ENCODE results near the gene CILP2.
A peak's percentile ranks its signal among the peaks of the same experiment; 100 is the strongest.

CILP2 gene

GRCh38 chr19:19506592-19506991 lies 31.5 kb upstream of the CILP2 start:
- DNase-seq = no peak

DNA sequence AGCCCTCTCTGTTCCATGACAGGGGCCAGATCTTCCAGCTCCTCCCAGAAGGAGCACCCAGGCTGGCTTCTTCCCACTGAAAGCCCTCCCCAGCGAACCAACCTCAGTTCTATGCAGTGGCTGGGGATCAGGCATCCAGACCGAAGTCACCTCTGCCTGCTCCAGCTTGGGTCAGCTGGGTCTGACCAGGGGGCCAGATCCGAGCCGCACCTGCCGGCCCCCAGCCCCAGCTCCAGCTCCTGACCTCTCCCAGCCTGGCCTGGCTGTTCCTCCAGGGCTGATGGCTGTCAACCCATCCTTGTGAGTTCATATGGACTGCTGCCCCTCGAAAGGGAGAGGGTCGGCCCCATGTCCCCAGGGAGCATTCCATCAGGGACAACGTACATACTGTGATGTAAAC lies 30.7 kb upstream of the CILP2 start:
- no peak for DNase-seq

DNA sequence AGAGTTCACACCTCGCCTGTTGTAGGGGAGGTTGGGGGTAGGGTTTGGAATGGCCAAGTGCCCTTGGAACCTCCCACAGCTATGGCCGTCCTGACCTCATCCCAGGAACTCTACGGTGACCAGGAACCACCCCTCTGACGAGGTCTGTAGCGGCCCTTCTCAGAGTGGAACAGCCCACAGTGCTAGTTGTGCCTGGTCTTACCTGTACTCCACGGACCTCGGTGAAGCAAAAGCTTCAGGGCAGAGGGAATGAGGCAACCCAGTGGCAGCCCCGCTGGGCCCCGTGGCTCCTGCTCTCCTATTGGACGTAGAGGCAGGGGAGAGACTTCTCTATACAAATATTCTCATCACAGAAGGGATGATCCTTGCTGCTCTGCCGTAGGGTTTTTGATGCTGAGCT lies 29.8 kb upstream of the CILP2 start:
- no peak for DNase-seq

DNA sequence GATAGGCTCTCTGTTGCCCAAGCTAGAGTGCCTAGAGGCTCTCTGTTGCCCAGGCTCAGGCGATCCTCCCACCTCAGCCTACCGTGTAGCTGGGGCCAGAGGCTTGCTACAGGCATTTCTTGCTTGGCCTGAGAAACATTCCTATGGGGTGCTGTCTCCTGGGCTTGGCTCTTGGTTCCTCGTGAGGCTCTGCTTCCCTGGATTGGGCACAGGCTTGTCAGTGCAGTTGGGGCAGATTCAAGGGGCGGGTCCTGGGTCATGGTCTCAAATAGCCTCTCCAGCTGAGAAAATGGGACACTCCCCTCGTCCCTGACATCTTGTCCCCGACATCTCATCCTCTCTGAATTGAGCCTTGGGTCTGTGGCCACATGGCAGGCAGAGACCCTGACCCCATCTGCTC lies 27.6 kb upstream of the CILP2 start:
- no peak for DNase-seq

- DNase-seq = no peak
These were observed 24.4 kb upstream of the CILP2 start for GRCh38 chr19:19513682-19514081.

GRCh38 chr19:19514215-19514657 lies 23.8 kb upstream of the CILP2 start:
- DNase-seq = no peak

- no peak for DNase-seq
These were observed 23.0 kb upstream of the CILP2 start, which contains the start of gene TSSK6 for GRCh38 chr19:19514881-19515641. TSSK6 (minus strand) TSS chr19:19515548; CDS start chr19:19515427, 121 bp downstream.

DNA sequence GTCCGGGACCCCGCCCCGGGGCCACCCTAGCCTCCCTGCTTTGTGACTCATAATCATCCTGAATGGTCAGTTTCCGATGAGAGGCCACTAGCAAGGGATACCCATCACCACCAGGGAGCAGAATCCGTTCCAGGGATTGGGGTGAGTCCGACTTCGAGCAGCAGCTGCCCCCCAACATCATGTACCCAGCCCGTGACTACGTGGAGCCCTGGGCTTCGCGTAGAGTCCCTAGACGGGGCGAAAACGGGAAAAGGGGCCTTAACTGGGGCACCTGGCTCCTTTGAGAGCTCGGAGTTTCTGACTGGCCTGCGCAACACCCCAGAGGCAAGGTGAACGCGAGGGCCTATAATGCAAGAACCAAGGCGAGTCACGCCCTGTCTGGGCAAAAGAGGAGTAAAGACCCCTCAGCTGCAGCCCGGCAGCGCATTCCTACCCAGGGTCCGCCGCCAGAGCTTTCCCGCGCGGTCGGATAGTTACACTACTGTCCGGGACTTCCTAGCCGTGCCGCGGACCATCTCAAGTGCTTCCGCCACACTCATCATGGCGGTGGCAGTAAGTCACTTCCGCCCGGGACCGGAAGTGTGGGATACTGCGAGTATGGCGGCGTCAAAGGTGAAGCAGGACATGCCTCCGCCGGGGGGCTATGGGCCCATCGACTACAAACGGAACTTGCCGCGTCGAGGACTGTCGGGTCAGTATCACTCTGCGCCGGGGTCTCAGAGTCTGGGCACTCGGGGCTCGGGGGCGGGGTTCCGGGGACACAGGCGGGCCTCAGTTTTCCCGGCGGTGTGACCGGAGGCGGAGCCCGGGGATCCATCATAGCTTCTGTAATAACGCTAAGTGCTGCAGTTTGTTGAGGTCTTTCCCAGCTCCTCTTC lies 22.2 kb upstream of the CILP2 start, which contains the start of gene NDUFA13:
Gene NDUFA13 (plus strand): TSS at position 584 of the 878 bp plus-strand sequence. CDS start 14 bp downstream, at position 598.
- peak; percentile 27 for DNase-seq

GRCh38 chr19:19517235-19517619 lies 20.8 kb upstream of the CILP2 start:
- no peak for DNase-seq

GRCh38 chr19:19520989-19521388 lies 17.1 kb upstream of the CILP2 start:
- DNase-seq = no peak

DNA sequence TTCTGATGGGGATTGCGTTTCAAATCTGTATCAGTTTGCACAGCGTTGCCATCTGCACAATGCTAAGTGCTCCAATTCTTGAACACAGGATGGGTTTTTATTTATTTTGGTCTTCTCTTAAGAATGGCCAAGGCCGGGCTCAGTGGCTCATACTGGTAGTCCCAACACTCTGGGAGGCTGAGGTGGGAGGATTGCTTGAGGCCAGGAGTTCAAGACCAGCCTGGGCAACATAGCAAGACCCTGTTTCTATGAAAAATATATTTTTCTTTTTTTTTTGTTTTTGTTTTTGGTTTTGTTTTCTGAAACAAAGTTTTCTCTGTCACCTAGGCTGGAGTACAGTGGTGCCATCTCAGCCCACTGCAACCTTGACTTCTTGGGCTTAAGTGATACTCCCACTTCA lies 14.9 kb upstream of the CILP2 start:
- no peak for DNase-seq

DNA sequence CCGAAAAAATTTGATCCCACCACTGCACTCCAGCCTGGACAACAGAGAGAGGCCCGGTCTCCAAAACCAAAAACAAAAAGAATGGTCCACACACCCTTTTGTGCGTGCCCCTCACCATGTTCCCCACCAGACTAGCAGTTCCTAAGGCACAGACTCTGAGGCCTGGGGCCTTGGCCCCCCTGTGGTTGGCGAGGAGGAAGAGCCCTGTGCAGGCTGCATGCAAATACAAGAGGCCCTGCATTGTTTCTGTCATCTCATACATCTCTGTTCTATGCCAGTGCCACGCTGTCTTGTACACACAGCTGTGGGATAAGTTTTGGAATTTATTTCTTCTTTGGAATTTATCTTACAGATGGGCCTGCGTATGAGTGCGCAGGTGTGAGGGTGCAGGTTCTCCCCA lies 14.0 kb upstream of the CILP2 start:
- DNase-seq = peak; percentile 8

DNA sequence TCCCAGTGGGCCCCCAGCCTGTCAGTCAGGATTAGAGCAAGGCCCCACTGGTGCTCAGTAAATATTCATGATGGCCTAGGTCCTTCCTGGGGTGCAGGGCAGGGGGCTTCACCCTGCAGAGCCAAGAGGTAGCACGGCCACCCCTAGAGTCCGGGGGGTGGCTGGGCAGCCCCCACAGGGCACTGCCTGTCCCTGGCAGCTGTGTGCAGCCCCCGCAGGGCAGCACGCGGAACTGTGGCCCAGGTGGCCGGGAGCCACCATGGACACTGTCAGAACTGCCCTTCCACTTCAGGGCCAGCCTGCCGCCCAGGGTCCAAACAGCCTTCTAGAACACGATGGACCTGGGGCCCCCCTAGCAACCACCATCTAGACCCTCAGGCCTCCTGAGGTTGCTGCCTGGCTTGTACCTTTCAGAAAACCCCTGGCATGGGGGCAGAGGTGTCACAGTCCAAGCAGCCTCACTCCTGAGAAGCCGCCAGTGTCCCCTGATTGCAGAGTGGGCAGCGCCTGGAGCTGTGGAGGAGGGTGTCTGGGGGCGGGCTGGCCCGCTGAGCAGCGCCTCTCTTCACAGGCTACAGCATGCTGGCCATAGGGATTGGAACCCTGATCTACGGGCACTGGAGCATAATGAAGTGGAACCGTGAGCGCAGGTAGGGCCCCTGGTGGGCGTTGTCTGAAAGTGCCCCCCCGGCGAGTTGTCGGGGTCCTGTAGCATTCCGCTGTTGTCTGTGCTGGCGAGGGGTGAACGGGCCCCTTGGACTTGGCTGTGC lies 12.3 kb upstream of the CILP2 start:
- DNase-seq = no peak

DNA sequence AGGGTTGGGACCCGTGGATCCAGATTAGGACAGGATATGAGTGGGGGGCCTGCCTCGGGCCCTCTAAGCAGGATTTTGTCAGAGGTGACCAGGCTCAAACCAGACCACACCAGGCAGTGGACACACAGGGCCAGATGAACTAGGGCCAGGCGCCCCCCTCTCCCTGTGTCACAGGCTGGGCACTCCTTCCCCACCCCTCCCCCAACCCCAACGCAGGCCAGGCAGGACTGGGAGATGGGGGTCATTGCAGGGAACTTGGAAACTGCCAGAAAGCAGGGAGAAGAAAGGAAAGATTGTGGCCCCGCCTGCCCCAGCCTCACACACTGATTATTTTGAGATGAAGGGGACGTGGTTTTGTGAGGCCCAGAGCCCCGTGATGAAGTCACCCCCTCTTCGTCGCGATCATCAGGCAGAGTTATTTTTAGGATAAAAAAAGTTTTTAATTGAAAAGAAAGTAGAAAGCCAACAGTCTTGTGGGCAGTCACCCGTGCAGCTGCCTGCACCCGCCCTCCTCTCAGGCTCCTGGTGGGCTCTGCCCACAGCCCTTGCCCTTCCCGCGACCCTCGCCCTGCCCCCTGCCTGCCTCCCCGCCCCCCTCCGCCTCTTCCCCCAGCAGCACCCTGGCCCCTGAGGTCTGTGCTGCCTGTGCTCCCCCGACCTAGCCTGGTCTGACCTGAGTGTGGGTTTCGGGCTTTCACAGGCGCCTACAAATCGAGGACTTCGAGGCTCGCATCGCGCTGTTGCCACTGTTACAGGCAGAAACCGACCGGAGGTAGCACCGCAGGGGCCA lies 11.3 kb upstream of the CILP2 start:
- no peak for DNase-seq

DNA sequence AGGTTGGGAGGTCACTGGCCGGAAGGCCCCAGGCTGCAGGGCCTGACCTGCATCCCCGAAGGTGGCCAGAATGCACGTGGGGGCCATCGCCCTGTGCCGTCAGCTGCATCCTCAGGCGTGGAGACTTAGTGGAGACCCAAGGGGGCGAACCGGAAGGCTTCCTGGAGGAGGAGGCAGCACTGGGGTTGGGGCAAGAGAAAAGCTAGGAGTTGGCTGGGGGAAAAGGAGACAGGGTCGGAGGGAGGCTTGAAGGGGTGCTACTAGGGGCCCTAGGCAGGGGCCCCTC lies 10.8 kb upstream of the CILP2 start:
- DNase-seq = no peak

DNA sequence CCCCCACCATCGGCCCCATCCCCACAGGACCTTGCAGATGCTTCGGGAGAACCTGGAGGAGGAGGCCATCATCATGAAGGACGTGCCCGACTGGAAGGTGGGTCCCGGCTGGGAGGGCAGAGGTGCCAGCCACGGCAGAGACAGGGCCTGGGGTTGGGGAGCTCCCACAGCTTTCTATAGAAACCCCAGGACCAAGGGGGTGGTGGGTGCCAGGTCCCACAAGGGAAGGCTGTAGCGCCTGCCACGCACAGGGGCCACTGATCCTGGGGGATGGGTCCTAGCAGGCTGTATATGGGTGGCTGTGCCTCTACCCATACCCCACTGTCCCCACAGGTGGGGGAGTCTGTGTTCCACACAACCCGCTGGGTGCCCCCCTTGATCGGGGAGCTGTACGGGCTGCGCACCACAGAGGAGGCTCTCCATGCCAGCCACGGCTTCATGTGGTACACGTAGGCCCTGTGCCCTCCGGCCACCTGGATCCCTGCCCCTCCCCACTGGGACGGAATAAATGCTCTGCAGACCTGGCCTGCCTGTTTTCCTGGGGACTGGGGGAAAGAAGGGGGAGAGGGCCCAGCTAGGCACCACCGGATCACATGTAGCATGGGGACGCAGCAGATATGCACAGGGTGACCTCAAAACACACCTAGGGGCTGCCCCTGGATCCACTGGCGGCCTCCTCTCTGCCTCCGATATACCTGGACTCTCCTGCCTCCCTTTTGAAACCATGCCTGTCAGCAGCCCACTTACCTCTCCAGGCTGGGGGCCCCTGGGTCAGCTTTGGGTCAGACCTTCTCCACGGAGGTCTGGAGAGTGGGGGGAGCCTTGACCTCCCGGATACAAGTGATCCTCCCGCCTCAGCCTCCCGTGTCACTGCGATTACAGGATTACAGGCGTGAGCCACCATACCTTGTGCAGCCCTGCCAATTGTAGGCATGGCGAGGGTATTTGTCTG lies 10.1 kb upstream of the CILP2 start:
- DNase-seq = no peak

DNA sequence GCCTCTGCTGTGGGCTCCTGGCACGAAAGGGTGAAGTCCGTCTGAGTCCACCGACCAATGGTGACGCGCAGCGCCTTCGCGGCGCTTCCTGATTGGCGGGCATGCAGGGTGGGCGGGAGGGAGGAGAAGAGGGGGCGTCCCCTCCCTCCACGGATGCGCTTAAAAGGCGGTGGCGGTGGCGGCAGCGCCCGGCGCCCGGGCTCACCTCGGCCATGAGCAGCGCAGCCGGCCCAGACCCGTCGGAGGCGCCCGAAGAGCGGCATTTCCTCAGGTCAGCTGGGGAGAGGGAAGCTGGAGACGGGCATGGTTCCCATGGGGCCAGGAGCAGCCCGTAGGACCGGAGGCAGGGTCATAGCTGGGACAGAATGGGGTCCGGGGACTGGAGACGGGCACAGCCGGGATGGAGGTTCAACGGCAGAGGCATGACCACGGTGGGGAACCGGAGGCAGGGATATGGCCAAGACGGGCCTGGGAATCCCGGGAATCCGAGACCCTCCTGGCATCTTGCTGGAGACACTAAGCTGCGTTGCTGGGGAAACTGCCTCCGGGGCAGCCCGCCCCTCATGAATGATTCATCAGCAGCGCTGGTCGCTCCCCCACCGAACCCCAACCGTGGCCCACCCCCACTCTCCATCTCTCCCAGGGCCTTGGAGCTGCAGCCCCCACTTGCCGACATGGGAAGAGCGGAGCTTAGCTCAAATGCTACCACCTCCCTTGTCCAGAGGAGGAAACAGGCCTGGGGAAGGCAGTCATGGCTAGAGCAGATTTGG lies 9.2 kb upstream of the CILP2 start, which contains the start of gene YJEFN3:
Gene YJEFN3 (plus strand): TSS at position 191 of the 770 bp plus-strand sequence. CDS start 22 bp downstream, at position 213.
- DNase-seq = no peak

- DNase-seq = no peak
These were observed 8.2 kb upstream of the CILP2 start for GRCh38 chr19:19529783-19530422.

GRCh38 chr19:19530423-19530804 lies 7.7 kb upstream of the CILP2 start:
- no peak for DNase-seq

DNA sequence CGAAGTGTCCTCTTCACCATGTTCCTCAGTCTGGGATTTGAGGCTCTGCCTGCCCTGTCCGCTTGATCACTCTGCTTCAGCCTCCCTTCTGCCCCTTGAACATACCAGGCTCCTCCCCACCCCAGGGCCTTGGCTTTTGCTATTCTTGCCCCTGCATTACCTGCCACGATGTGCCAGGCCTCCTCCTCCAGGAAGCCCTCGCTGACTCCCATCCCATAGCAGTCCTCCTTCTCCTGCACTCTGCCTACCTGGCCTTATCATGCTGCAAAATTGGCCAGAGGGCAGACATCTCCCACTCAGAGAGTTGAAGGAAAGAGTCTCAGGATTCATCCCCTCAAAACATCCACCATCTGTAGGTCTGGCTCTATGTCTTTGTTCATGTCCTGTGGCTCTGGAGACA lies 7.2 kb upstream of the CILP2 start:
- DNase-seq = no peak

Measured in NCI-H526 treated with DMSO at 0.1 percent for 48 hours (cell line).